AG10803 (cell line): Measurements from ENCODE around the gene C12orf57.

Experiments
- DNase-seq: peaks from one replicate; pipeline ENCODE4 v3.0.0; 2010; ENCODE audit warnings: low read depth
- H3K4me3 ChIP-seq: 2 replicates; pipeline ENCODE4 v1.5.1; 2011; ENCODE audit warnings: mild to moderate bottlenecking, low read length, control low read depth
- TF ChIP-seq, protein P1 (sequence below): conservative IDR thresholded peaks from 2 replicates; pipeline ENCODE4 v1.5.1; 2011; ENCODE audit warnings: mild to moderate bottlenecking, low read length, control low read depth, inconsistent platforms

Gene C12orf57

DNA sequence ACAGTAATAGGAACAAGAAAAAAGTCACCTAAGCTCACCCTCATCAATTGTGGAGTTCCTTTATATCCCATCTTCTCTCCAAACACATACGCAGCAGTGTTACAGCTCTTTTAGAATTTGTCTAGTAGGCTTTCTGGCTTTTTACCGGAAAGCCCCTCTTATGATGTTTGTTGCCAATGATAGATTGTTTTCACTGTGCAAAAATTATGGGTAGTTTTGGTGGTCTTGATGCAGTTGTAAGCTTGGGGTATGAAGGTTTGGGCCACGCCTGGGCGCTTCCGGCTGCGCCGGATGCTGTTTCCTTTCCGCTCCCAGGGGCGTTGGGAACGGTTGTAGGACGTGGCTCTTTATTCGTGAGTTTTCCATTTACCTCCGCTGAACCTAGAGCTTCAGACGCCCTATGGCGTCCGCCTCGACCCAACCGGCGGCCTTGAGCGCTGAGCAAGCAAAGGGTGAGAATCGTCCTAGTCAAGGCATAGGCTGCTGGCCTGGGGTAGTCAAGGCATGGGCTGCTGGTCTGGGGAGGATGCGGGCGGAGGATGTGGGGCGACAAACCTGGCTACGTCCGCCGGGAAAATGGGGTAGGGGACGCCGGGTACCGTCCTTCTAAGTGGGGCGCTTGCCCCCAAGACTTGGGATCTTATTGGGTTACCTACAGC, at the start of gene C12orf57, which contains the start of gene RNU7-1:
Gene C12orf57, plus strand, starts transcription at position 301 of the 659 bp plus-strand sequence. Its CDS starts 100 bp downstream, at position 401.
Gene RNU7-1, plus strand, starts transcription at position 95 of the 659 bp plus-strand sequence.
- peak; percentile 81 for DNase-seq
- TF ChIP-seq, protein P1, sequence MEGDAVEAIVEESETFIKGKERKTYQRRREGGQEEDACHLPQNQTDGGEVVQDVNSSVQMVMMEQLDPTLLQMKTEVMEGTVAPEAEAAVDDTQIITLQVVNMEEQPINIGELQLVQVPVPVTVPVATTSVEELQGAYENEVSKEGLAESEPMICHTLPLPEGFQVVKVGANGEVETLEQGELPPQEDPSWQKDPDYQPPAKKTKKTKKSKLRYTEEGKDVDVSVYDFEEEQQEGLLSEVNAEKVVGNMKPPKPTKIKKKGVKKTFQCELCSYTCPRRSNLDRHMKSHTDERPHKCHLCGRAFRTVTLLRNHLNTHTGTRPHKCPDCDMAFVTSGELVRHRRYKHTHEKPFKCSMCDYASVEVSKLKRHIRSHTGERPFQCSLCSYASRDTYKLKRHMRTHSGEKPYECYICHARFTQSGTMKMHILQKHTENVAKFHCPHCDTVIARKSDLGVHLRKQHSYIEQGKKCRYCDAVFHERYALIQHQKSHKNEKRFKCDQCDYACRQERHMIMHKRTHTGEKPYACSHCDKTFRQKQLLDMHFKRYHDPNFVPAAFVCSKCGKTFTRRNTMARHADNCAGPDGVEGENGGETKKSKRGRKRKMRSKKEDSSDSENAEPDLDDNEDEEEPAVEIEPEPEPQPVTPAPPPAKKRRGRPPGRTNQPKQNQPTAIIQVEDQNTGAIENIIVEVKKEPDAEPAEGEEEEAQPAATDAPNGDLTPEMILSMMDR = no peak
- H3K4me3 ChIP-seq = peak within 1 kb of the TSS; percentile 88

DNA sequence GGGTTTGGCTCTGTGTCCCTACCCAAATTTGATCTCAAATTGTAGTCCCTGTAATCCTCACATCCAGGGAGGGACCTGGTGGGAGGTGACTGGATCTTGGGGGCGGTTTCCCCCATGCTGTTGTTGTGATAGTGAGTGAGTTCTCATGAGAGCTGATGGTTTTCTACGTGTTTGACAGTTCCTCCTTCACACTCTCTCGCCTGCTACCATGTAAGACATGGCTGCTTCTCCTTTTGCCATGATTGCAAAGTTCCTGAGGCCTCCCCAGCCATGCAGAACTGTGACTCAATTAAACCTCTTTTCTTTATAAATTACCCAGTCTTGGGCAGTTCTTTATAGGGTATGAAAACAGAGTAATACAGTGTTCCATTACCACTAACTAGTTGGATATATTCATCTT, 49.5 kb upstream of the C12orf57 start:
- DNase-seq = no peak
- H3K4me3 ChIP-seq = no peak overlapping the region
- TF ChIP-seq, protein P1 = no peak

DNA sequence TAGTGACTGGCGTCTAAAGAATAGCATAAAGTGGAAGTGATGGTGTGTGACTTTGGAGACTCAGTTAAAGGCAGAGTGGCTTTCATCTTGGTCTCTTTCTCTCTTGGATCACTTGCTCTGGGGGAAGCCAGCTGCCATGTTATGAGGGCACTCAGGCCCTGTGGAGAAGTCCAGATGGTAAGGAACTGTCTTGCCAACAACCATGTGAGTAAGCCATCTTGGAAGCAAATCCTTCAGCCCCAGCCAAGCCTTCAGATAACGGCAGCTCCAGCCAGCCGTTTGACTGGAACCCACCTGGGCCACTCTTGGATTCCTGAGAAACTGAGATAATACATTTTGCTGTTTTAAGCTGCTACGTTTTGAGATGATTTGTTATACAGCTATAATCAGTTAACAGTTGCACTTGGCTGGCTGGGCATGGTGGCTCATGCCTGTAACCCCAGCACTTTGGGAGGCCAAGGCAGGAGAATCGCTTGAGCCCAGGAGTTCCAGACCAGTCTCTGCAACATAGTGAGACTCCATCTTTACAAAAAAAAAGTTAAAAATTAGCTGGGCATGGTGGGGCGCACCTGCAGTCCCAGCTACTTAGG, 46.9 kb upstream of the C12orf57 start:
- H3K4me3 ChIP-seq = no peak overlapping the region
- DNase-seq = no peak
- TF ChIP-seq, protein P1 = no peak

GRCh38 chr12:6899427-6899826, 44.4 kb upstream of the C12orf57 start:
- TF ChIP-seq, protein P1 = no peak
- DNase-seq = no peak
- no peak overlapping the region for H3K4me3 ChIP-seq

DNA sequence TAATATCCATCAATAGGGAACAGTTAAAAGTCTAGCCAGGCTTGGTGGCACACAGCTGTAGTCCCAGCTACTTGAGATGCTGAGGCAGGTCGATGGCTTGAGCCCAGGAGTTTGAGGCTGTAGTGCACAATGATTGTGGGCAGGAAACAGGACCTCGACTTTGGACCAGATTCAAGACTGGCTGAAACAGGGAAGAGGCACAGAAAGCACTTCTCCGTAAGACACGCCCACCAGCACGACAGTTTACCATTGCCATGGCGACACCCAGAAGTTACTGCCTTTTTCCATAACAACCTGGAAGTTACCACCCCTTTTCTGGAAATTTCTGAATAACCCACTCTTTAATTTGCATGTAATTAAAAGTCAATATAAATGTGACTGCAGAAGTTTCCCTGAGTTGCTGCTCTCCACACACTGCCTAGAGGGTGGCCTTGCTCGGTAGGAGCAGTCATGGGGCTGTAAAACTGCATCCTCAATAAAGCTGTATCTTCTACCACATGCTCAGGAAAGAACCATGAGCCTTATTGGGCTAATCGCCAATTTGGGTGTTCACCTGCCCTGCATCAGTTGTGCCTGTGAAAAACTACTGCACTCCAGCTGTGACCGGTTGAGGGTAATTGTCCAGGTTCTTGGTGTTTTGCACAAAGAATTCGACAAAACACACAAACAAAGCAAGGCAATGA, 43.8 kb upstream of the C12orf57 start:
- no peak overlapping the region for H3K4me3 ChIP-seq
- TF ChIP-seq, protein P1 = no peak

GRCh38 chr12:6902448-6902847, 41.4 kb upstream of the C12orf57 start:
- TF ChIP-seq, protein P1 = no peak
- no peak overlapping the region for H3K4me3 ChIP-seq
- no peak for DNase-seq

More for the DNA sequence above, 43.8 kb upstream of the C12orf57 start:
- no peak for DNase-seq
